ENCODE results near the gene RFC2.

RFC2 gene

GRCh38 chr7:74194686-74195085, 59.5 kb downstream of the RFC2 start:
- no peak for DNase-seq
- Histone ChIP-seq H3K27me3 (replicated peaks) (no peaks in the 10 kb centered on the region), H3K27ac (no peak overlapping the region), H3K36me3 (replicated peaks) (peaks cover 67% of the 10 kb centered on the region), H3K4me3 (ENCODE audit: low read depth, low read length) (no peak overlapping the region)
- no peak for TF ChIP-seq CTCF (IDR thresholded peaks at IDR 0.05; ENCODE audit: low read depth, low read length, missing control alignments)
- in situ Hi-C loops (cut with HindIII; ENCODE audit: low pct_ligation_motif_present, low sequenced_read_pairs), result loop anchor here (25.0 kb wide), 1 partner anchor 332 kb away; the partner anchor contains the start of gene TMEM270

- peaks cover 73% of the 10 kb centered on the region for H3K36me3 ChIP-seq (replicated peaks)
- H3K4me3 ChIP-seq (ENCODE audit: low read depth, low read length), result no peak overlapping the region
- TF ChIP-seq CTCF (IDR thresholded peaks at IDR 0.05; ENCODE audit: low read depth, low read length, missing control alignments), result no peak
- no peak overlapping the region for H3K27ac ChIP-seq
- H3K27me3 ChIP-seq (replicated peaks), result no peaks in the 10 kb centered on the region
- no peak for DNase-seq
- in situ Hi-C loops (cut with HindIII; ENCODE audit: low pct_ligation_motif_present, low sequenced_read_pairs), result loop anchor here (25.0 kb wide), 1 partner anchor 332 kb away; the partner anchor contains the start of gene TMEM270
Measured at GRCh38 chr7:74193913-74194312, 60.3 kb downstream of the RFC2 start.

DNA sequence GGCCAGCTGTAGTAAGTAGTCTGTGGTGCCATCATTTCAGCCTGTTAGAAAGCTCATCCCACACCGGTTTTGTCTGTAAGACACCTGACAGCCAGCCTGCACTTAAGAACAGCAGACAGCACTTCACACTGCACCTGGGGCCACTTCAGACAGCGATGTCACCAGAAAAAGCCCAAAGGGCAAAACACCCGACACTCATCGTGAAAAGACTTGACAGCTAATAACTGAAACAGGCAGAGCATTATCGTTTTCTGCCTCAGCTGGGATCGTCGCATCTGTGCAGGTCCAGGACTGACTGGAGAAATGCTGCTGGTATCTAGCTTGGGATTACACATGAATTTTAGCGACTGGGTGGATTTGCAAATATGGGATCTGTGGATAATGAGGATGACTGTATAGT, 61.1 kb downstream of the RFC2 start:
- no peak for DNase-seq
- H3K27ac ChIP-seq, result no peak overlapping the region
- H3K27me3 ChIP-seq (replicated peaks), result no peaks in the 10 kb centered on the region
- no peak for TF ChIP-seq CTCF (IDR thresholded peaks at IDR 0.05; ENCODE audit: low read depth, low read length, missing control alignments)
- in situ Hi-C loops (cut with HindIII; ENCODE audit: low pct_ligation_motif_present, low sequenced_read_pairs), result loop anchor here (25.0 kb wide), 1 partner anchor 331 kb away; the partner anchor contains the start of gene TMEM270
- no peak overlapping the region for H3K4me3 ChIP-seq (ENCODE audit: low read depth, low read length)
- peaks cover 76% of the 10 kb centered on the region for H3K36me3 ChIP-seq (replicated peaks)

DNA sequence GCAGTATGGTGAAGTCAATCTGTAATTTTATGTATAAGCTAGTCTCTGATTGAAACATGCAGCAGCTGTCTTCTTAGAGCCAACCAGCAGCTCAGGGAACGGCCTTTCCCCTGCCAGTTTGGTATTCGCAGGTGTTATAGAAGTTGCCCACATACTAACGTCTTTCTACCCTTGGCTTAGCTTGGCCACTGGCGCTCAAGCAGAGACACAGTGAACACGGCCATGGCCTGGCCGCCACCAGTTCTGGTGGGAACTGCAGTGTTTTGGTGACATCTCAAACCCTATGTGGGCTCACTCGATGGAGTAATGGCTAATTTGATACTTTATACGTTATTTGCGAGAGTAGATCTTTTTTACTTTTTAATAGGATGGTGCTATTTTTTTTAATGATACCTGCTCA, 63.0 kb downstream of the RFC2 start:
- TF ChIP-seq CTCF (IDR thresholded peaks at IDR 0.05; ENCODE audit: low read depth, low read length, missing control alignments), result no peak
- no peaks in the 10 kb centered on the region for H3K27me3 ChIP-seq (replicated peaks)
- DNase-seq, result no peak
- H3K36me3 ChIP-seq (replicated peaks), result peaks cover 80% of the 10 kb centered on the region
- in situ Hi-C loops (cut with HindIII; ENCODE audit: low pct_ligation_motif_present, low sequenced_read_pairs), result loop anchor here (25.0 kb wide), 1 partner anchor 329 kb away; the partner anchor contains the start of gene TMEM270
- H3K27ac ChIP-seq, result no peak overlapping the region
- H3K4me3 ChIP-seq (ENCODE audit: low read depth, low read length), result no peak overlapping the region

- in situ Hi-C loops (cut with HindIII; ENCODE audit: low pct_ligation_motif_present, low sequenced_read_pairs), result loop anchor here (25.0 kb wide), 1 partner anchor 328 kb away; the partner anchor contains the start of gene TMEM270
- no peak overlapping the region for H3K4me3 ChIP-seq (ENCODE audit: low read depth, low read length)
- no peak for DNase-seq
- H3K27me3 ChIP-seq (replicated peaks), result no peaks in the 10 kb centered on the region
- H3K27ac ChIP-seq, result no peak overlapping the region
- H3K36me3 ChIP-seq (replicated peaks), result peaks cover 80% of the 10 kb centered on the region
- TF ChIP-seq CTCF (IDR thresholded peaks at IDR 0.05; ENCODE audit: low read depth, low read length, missing control alignments), result no peak
Measured at GRCh38 chr7:74190259-74190658, 63.9 kb downstream of the RFC2 start.

Measured in brain microvascular endothelial cell (primary cell).